Measurements from ENCODE around the gene CTNNA2. TPM values are rescaled to one million over a fixed set of nuclear protein-coding genes. Genes with fewer than 3 reads are reported as not detected.

CTNNA2 gene
- total RNA-seq, 1 experiment from 2014 or later = not detected

GRCh38 chr2:80113399-80113798, 600.5 kb downstream of the CTNNA2 start:
- no peak overlapping the region for H3K4me3 ChIP-seq
- no peaks in the 10 kb centered on the region for H3K36me3 ChIP-seq (ENCODE audit: low read depth)
- H2AFZ ChIP-seq = no peak overlapping the region
- H3K9me2 ChIP-seq (ENCODE audit: insufficient read depth) = no peaks in the 10 kb centered on the region
- H3K4me2 ChIP-seq = no peak overlapping the region
- intact Hi-C loops (cut with micrococcal nuclease; ENCODE audit: unreplicated experiment) = no loop called here
- no peaks in the 10 kb centered on the region for H3F3A ChIP-seq (ENCODE audit: insufficient read depth, low read depth)
- no peak for DNase-seq
- no peak overlapping the region for H3K27ac ChIP-seq
- no TSS peak for BruUV-seq (replicated peaks)
- H3K27me3 ChIP-seq (ENCODE audit: insufficient read depth, low read depth) = no peaks in the 10 kb centered on the region
- POLR2A ChIA-PET (ENCODE audit: unreplicated experiment) = no interaction called here
- no peak for TF ChIP-seq EZH2 (IDR thresholded peaks at IDR 0.05; ENCODE audit: low read depth)
- no peak for TF ChIP-seq CTCF (conservative IDR thresholded peaks at IDR 0.05)
- no peaks in the 10 kb centered on the region for H3K9me3 ChIP-seq (ENCODE audit: insufficient read depth, low read depth)
- no peaks in the 10 kb centered on the region for H3K79me2 ChIP-seq (ENCODE audit: low read depth)
- H3K4me1 ChIP-seq (replicated peaks; ENCODE audit: insufficient read depth) = no peaks in the 10 kb centered on the region
- no peaks in the 10 kb centered on the region for H4K20me1 ChIP-seq (ENCODE audit: insufficient read depth)
- CTCF ChIA-PET = no interaction called here

DNA sequence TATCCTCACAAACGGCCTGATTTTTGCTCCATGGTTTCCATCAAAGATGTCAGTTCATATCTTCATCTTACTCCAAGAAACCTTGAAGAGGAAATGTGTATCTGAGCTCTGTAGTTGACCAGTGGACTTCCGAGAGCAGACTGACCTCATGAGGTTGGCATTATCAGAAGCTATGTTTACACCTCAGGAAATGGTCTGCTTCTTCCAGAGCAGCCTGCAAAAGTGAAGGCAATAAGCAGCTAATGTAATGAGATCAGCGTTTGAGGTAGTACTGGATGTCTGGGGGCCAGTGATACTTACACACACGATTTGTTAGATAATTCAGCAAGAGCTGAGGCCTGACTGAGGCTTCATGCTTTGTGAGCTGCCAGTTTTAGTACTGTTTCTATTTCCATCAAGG, 602.0 kb downstream of the CTNNA2 start:
- Histone ChIP-seq H3K36me3 (ENCODE audit: low read depth) (no peaks in the 10 kb centered on the region), H2AFZ (no peak overlapping the region), H3K4me2 (no peak overlapping the region), H3K4me1 (replicated peaks; ENCODE audit: insufficient read depth) (no peaks in the 10 kb centered on the region), H3K27me3 (ENCODE audit: insufficient read depth, low read depth) (no peaks in the 10 kb centered on the region), H3F3A (ENCODE audit: insufficient read depth, low read depth) (no peaks in the 10 kb centered on the region), H3K9me2 (ENCODE audit: insufficient read depth) (no peaks in the 10 kb centered on the region), H4K20me1 (ENCODE audit: insufficient read depth) (no peaks in the 10 kb centered on the region), H3K79me2 (ENCODE audit: low read depth) (no peaks in the 10 kb centered on the region), H3K27ac (no peak overlapping the region), H3K4me3 (no peak overlapping the region), H3K9me3 (ENCODE audit: insufficient read depth, low read depth) (no peaks in the 10 kb centered on the region)
- intact Hi-C loops (cut with micrococcal nuclease; ENCODE audit: unreplicated experiment) = no loop called here
- ChIA-PET CTCF (no interaction called here), POLR2A (ENCODE audit: unreplicated experiment) (no interaction called here)
- no peak for DNase-seq
- TF ChIP-seq EZH2 (IDR thresholded peaks at IDR 0.05; ENCODE audit: low read depth) (no peak), CTCF (conservative IDR thresholded peaks at IDR 0.05) (no peak)
- BruUV-seq (replicated peaks) = no TSS peak

DNA sequence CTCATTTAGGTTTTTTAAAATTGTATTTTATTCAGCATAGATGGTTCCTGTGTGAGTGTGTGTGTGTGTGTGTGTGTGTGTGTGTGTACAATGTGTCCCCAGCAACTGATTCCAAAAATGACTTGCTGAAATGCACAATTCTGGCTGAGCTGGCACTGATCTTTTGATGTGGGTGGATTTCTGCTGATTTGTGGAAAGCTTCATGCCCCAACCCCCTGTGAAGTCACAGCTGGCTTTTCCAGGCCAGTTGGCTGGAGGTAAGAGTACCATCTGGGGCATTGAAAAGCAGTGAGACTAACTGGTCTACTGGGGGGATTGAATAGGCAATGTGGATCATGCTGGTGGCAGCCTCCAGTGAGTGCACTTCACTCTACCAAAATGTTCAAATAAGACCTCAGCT, 604.5 kb downstream of the CTNNA2 start:
- Histone ChIP-seq H3K4me2 (no peak overlapping the region), H3K27me3 (ENCODE audit: insufficient read depth, low read depth) (no peaks in the 10 kb centered on the region), H3K79me2 (ENCODE audit: low read depth) (no peaks in the 10 kb centered on the region), H3K4me3 (no peak overlapping the region), H3F3A (ENCODE audit: insufficient read depth, low read depth) (no peaks in the 10 kb centered on the region), H4K20me1 (ENCODE audit: insufficient read depth) (no peaks in the 10 kb centered on the region), H3K4me1 (replicated peaks; ENCODE audit: insufficient read depth) (no peaks in the 10 kb centered on the region), H3K36me3 (ENCODE audit: low read depth) (no peaks in the 10 kb centered on the region), H2AFZ (no peak overlapping the region), H3K9me2 (ENCODE audit: insufficient read depth) (no peaks in the 10 kb centered on the region), H3K27ac (no peak overlapping the region), H3K9me3 (ENCODE audit: insufficient read depth, low read depth) (no peaks in the 10 kb centered on the region)
- CTCF ChIA-PET = no interaction called here
- BruUV-seq (replicated peaks) = no TSS peak
- TF ChIP-seq CTCF (conservative IDR thresholded peaks at IDR 0.05) (no peak), EZH2 (IDR thresholded peaks at IDR 0.05; ENCODE audit: low read depth) (no peak)
- intact Hi-C loops (cut with micrococcal nuclease; ENCODE audit: unreplicated experiment) = no loop called here
- POLR2A ChIA-PET (ENCODE audit: unreplicated experiment) = no interaction called here
- DNase-seq = no peak

Data from PC-9 (cell line).